Central memory CD8-positive, alpha-beta T cell (primary cell): ENCODE results near the gene DLL1.

Experiments used
- ATAC-seq: fragments of 150-1000 bp; cut with Tn5 transposase; replicated peaks from 2 replicates; pipeline ENCODE4 v1.10.0; 2022; ENCODE audit warnings: mild to moderate bottlenecking, moderate FRiP score, moderate number of reproducible peaks; ENCODE audit not compliant: poor library complexity, severe bottlenecking; ENCODE audit errors: extremely low read depth
- DNase-seq, 2 donors: peaks; one replicate each; pipeline ENCODE4 v3.0.0; 2021; ENCODE audit warnings: low spot score in 2 of 2
- H3K27ac Mint-ChIP-seq: one replicate; pipeline ENCODE4 v1.8.0; 2022; ENCODE audit warnings: low read depth, mild to moderate bottlenecking, moderate library complexity, mixed read lengths
- H3K27me3 Mint-ChIP-seq: one replicate; pipeline ENCODE4 v1.8.0; 2022; ENCODE audit warnings: mixed read lengths
- H3K36me3 Mint-ChIP-seq: one replicate; pipeline ENCODE4 v1.8.0; 2022; ENCODE audit warnings: mild to moderate bottlenecking, moderate library complexity, mixed read lengths; ENCODE audit not compliant: insufficient read depth
- H3K4me1 Mint-ChIP-seq: one replicate; pipeline ENCODE4 v1.8.0; 2022; ENCODE audit warnings: mixed read lengths
- H3K4me3 Mint-ChIP-seq: one replicate; pipeline ENCODE4 v1.8.0; 2022; ENCODE audit warnings: mild to moderate bottlenecking, moderate library complexity, mixed read lengths
- H3K9me3 Mint-ChIP-seq: one replicate; pipeline ENCODE4 v1.8.0; 2022; ENCODE audit warnings: mixed read lengths

DLL1 gene

GRCh38 chr6:170247178-170247701, 43.6 kb downstream of the DLL1 start:
- Mint-ChIP-seq H3K27ac (no peak overlapping the region), H3K9me3 (no peaks in the 10 kb centered on the region), H3K4me1 (no peaks in the 10 kb centered on the region), H3K4me3 (peak overlapping the region; percentile 32), H3K27me3 (peaks cover 56% of the 10 kb centered on the region), H3K36me3 (peaks cover 2% of the 10 kb centered on the region)
- ATAC-seq = no peak
- DNase-seq = no peak

GRCh38 chr6:170245475-170245992, 45.3 kb downstream of the DLL1 start:
- Mint-ChIP-seq H3K4me3 (no peak overlapping the region), H3K36me3 (peaks cover 2% of the 10 kb centered on the region), H3K4me1 (no peaks in the 10 kb centered on the region), H3K27me3 (peaks cover 56% of the 10 kb centered on the region), H3K9me3 (no peaks in the 10 kb centered on the region), H3K27ac (no peak overlapping the region)
- no peak for ATAC-seq
- DNase-seq = no peak

- peaks cover 2% of the 10 kb centered on the region for H3K36me3 Mint-ChIP-seq
- no peak overlapping the region for H3K4me3 Mint-ChIP-seq
- no peaks in the 10 kb centered on the region for H3K9me3 Mint-ChIP-seq
- H3K27me3 Mint-ChIP-seq = peaks cover 57% of the 10 kb centered on the region
- no peaks in the 10 kb centered on the region for H3K4me1 Mint-ChIP-seq
- DNase-seq (no peak), ATAC-seq (no peak)
- no peak overlapping the region for H3K27ac Mint-ChIP-seq
Measured at GRCh38 chr6:170244721-170245474, 46.0 kb downstream of the DLL1 start.

- H3K27me3 Mint-ChIP-seq = peaks cover 52% of the 10 kb centered on the region
- peaks cover 2% of the 10 kb centered on the region for H3K36me3 Mint-ChIP-seq
- H3K4me3 Mint-ChIP-seq = no peak overlapping the region
- no peaks in the 10 kb centered on the region for H3K9me3 Mint-ChIP-seq
- DNase-seq (no peak), ATAC-seq (no peak)
- no peaks in the 10 kb centered on the region for H3K4me1 Mint-ChIP-seq
- no peak overlapping the region for H3K27ac Mint-ChIP-seq
Measured at GRCh38 chr6:170243791-170244291, 47.0 kb downstream of the DLL1 start.

- DNase-seq (no peak), ATAC-seq (no peak)
- H3K27me3 Mint-ChIP-seq = peaks cover 47% of the 10 kb centered on the region
- H3K4me1 Mint-ChIP-seq = no peaks in the 10 kb centered on the region
- H3K36me3 Mint-ChIP-seq = peaks cover 2% of the 10 kb centered on the region
- no peak overlapping the region for H3K27ac Mint-ChIP-seq
- H3K9me3 Mint-ChIP-seq = no peaks in the 10 kb centered on the region
- H3K4me3 Mint-ChIP-seq = no peak overlapping the region
Measured at GRCh38 chr6:170243386-170243785, 47.5 kb downstream of the DLL1 start.

GRCh38 chr6:170238741-170239565, 51.9 kb downstream of the DLL1 start:
- ATAC-seq = no peak
- Mint-ChIP-seq H3K9me3 (no peaks in the 10 kb centered on the region), H3K4me1 (no peaks in the 10 kb centered on the region)

GRCh38 chr6:170237999-170238740, 52.7 kb downstream of the DLL1 start:
- ATAC-seq (no peak), DNase-seq (no peak)
- Mint-ChIP-seq H3K27ac (no peak overlapping the region), H3K4me1 (no peaks in the 10 kb centered on the region), H3K27me3 (peaks cover 17% of the 10 kb centered on the region), H3K36me3 (peaks cover 4% of the 10 kb centered on the region), H3K4me3 (no peak overlapping the region), H3K9me3 (no peaks in the 10 kb centered on the region)

More at GRCh38 chr6:170238741-170239565, 51.9 kb downstream of the DLL1 start:
- H3K36me3 Mint-ChIP-seq = peaks cover 4% of the 10 kb centered on the region
- H3K4me3 Mint-ChIP-seq = no peak overlapping the region
- H3K27me3 Mint-ChIP-seq = peaks cover 19% of the 10 kb centered on the region
- no peak overlapping the region for H3K27ac Mint-ChIP-seq
- DNase-seq = no peak

GRCh38 chr6:170236131-170236836, 54.6 kb downstream of the DLL1 start:
- no peaks in the 10 kb centered on the region for H3K4me1 Mint-ChIP-seq
- no peaks in the 10 kb centered on the region for H3K9me3 Mint-ChIP-seq
- ATAC-seq (no peak), DNase-seq (no peak)
- peaks cover 4% of the 10 kb centered on the region for H3K36me3 Mint-ChIP-seq
- H3K27ac Mint-ChIP-seq = no peak overlapping the region
- H3K27me3 Mint-ChIP-seq = peaks cover 26% of the 10 kb centered on the region
- H3K4me3 Mint-ChIP-seq = no peak overlapping the region

- Mint-ChIP-seq H3K36me3 (peaks cover 4% of the 10 kb centered on the region), H3K9me3 (no peaks in the 10 kb centered on the region), H3K27ac (no peak overlapping the region), H3K27me3 (peaks cover 26% of the 10 kb centered on the region), H3K4me3 (no peak overlapping the region), H3K4me1 (no peaks in the 10 kb centered on the region)
- no peak for DNase-seq
- ATAC-seq = no peak
Measured at GRCh38 chr6:170235391-170236125, 55.3 kb downstream of the DLL1 start.

GRCh38 chr6:170234419-170234818, 56.5 kb downstream of the DLL1 start:
- Mint-ChIP-seq H3K27ac (no peak overlapping the region), H3K9me3 (no peaks in the 10 kb centered on the region), H3K36me3 (peaks cover 4% of the 10 kb centered on the region), H3K4me1 (no peaks in the 10 kb centered on the region), H3K4me3 (no peak overlapping the region), H3K27me3 (peaks cover 16% of the 10 kb centered on the region)
- no peak for DNase-seq
- ATAC-seq = no peak
